WTC11 (cell line): ENCODE results near the gene PARD3B. TPM values are rescaled to one million over a fixed set of nuclear protein-coding genes. Genes with fewer than 3 reads are reported as not detected.

Source experiments
- ATAC-seq: fragments of 200-7000 bp; cut with Tn5 transposase; 2 replicates; pipeline ENCODE4 v1.10.0; 2021; ENCODE audit warnings: mild to moderate bottlenecking, moderate library complexity
- CTCF ChIA-PET: fragments of 300-600 bp; sonication (Branson Sonifier 250); formaldehyde crosslinking; loops from one replicate; lab custom pipeline; 2021; ENCODE audit warnings: antibody characterized with exemption; lab: Charles Lee
- POLR2A ChIA-PET: fragments of 350-600 bp; sonication (Branson Sonifier 250); formaldehyde crosslinking; loops from one replicate; lab custom pipeline; 2021; ENCODE audit warnings: antibody characterized with exemption; lab: Charles Lee
- DNase-seq: peaks from one replicate; pipeline ENCODE4 v3.0.0; 2021; ENCODE audit warnings: low spot score
- H3K27ac Mint-ChIP-seq: 2 replicates; pipeline ENCODE4 v1.8.0; 2021; ENCODE audit warnings: mixed read lengths
- H3K27me3 Mint-ChIP-seq: 2 replicates; pipeline ENCODE4 v1.8.0; 2021; ENCODE audit warnings: low read depth, mild to moderate bottlenecking, moderate library complexity, mixed read lengths
- H3K36me3 Mint-ChIP-seq: 2 replicates; pipeline ENCODE4 v1.8.0; 2021; ENCODE audit warnings: mixed read lengths
- H3K4me1 Mint-ChIP-seq: 2 replicates; pipeline ENCODE4 v1.8.0; 2022; ENCODE audit warnings: mixed read lengths
- H3K4me3 Mint-ChIP-seq: 2 replicates; pipeline ENCODE4 v1.8.0; 2021; ENCODE audit warnings: mild to moderate bottlenecking, moderate library complexity, mixed read lengths
- H3K9me3 Mint-ChIP-seq: 2 replicates; pipeline ENCODE4 v1.8.0; 2021; ENCODE audit warnings: mixed read lengths
- AFF4 ChIP-seq: sonication (generic); formaldehyde crosslinking; IDR thresholded peaks from 2 replicates; pipeline ENCODE4 v1.8.1; 2023; ENCODE audit warnings: mild to moderate bottlenecking, missing genetic modification reagents, borderline replicate concordance
- ATF3 ChIP-seq: sonication (generic); formaldehyde crosslinking; conservative IDR thresholded peaks from 2 replicates; pipeline ENCODE4 v1.8.1; 2022; ENCODE audit warnings: mild to moderate bottlenecking, missing genetic modification reagents
- CREB1 ChIP-seq: sonication (generic); formaldehyde crosslinking; IDR thresholded peaks from 2 replicates; pipeline ENCODE4 v1.8.0; 2023; ENCODE audit warnings: mild to moderate bottlenecking, missing genetic modification reagents
- ESRRA ChIP-seq: sonication (generic); formaldehyde crosslinking; IDR thresholded peaks from 2 replicates; pipeline ENCODE4 v1.8.1; 2022; ENCODE audit warnings: mild to moderate bottlenecking, missing genetic modification reagents, borderline replicate concordance
- IRF2 ChIP-seq: sonication (generic); formaldehyde crosslinking; IDR thresholded peaks from 2 replicates; pipeline ENCODE4 v1.8.0; 2022; ENCODE audit warnings: low read depth, missing genetic modification reagents, borderline replicate concordance
- KAT7 ChIP-seq: sonication (generic); formaldehyde crosslinking; IDR thresholded peaks from 2 replicates; pipeline ENCODE4 v1.8.1; 2023; ENCODE audit warnings: missing genetic modification reagents, mild to moderate bottlenecking, borderline replicate concordance
- MXD4 ChIP-seq: fragments of 250-450 bp; sonication (Bioruptor Pico); IDR thresholded peaks from 2 replicates; pipeline ENCODE4 v1.8.0; 2021; ENCODE audit warnings: mild to moderate bottlenecking, moderate library complexity, borderline replicate concordance
- MYBL2 ChIP-seq: sonication (generic); formaldehyde crosslinking; IDR thresholded peaks from 2 replicates; pipeline ENCODE4 v1.8.1; 2023; ENCODE audit warnings: mild to moderate bottlenecking, moderate library complexity, missing genetic modification reagents
- NR1H2 ChIP-seq: sonication (generic); formaldehyde crosslinking; IDR thresholded peaks from 2 replicates; pipeline ENCODE4 v1.9.0; 2021; ENCODE audit warnings: mild to moderate bottlenecking, moderate library complexity, missing genetic modification reagents
- NR3C1 ChIP-seq: sonication (generic); formaldehyde crosslinking; conservative IDR thresholded peaks from 2 replicates; pipeline ENCODE4 v1.8.1; 2023; ENCODE audit warnings: low read depth, mild to moderate bottlenecking, missing genetic modification reagents
- OVOL2 ChIP-seq: fragments of 250-450 bp; sonication (Bioruptor Pico); IDR thresholded peaks from 2 replicates; pipeline ENCODE4 v1.9.0; 2021; ENCODE audit warnings: mild to moderate bottlenecking, borderline replicate concordance
- SOX15 ChIP-seq: fragments of 250-450 bp; sonication (Bioruptor Pico); IDR thresholded peaks from 2 replicates; pipeline ENCODE4 v1.9.0; 2021; ENCODE audit warnings: mild to moderate bottlenecking
- SP1 ChIP-seq: sonication (generic); formaldehyde crosslinking; conservative IDR thresholded peaks from 2 replicates; pipeline ENCODE4 v1.8.1; 2022; ENCODE audit warnings: missing genetic modification reagents
- USF1 ChIP-seq: sonication (generic); formaldehyde crosslinking; IDR thresholded peaks from 2 replicates; pipeline ENCODE4 v1.8.0; 2022; ENCODE audit warnings: mild to moderate bottlenecking, missing genetic modification reagents
- ZNF121 ChIP-seq: sonication (generic); formaldehyde crosslinking; IDR thresholded peaks from 2 replicates; pipeline ENCODE4 v1.8.0; 2023; ENCODE audit warnings: missing genetic modification reagents
- ZNF138 ChIP-seq: sonication (generic); formaldehyde crosslinking; conservative IDR thresholded peaks from 2 replicates; pipeline ENCODE4 v1.8.1; 2022; ENCODE audit warnings: mild to moderate bottlenecking, moderate library complexity, missing genetic modification reagents
- ZNF219 ChIP-seq: sonication (generic); formaldehyde crosslinking; IDR thresholded peaks from 2 replicates; pipeline ENCODE4 v1.8.0; 2023; ENCODE audit warnings: missing genetic modification reagents, mild to moderate bottlenecking, borderline replicate concordance
- ZNF232 ChIP-seq: sonication (generic); formaldehyde crosslinking; IDR thresholded peaks from 2 replicates; pipeline ENCODE4 v1.8.0; 2022; ENCODE audit warnings: mild to moderate bottlenecking, missing genetic modification reagents
- ZNF263 ChIP-seq: sonication (generic); formaldehyde crosslinking; IDR thresholded peaks from 2 replicates; pipeline ENCODE4 v1.8.1; 2022; ENCODE audit warnings: low read depth, mild to moderate bottlenecking, moderate library complexity, missing genetic modification reagents
- ZNF416 ChIP-seq: fragments of 250-450 bp; sonication (Bioruptor Pico); IDR thresholded peaks from 2 replicates; pipeline ENCODE4 v1.9.0; 2021; ENCODE audit warnings: mild to moderate bottlenecking, inconsistent platforms
- ZNF423 ChIP-seq: fragments of 250-450 bp; sonication (Bioruptor Pico); IDR thresholded peaks from 2 replicates; pipeline ENCODE4 v2.1.2; 2022; ENCODE audit warnings: mild to moderate bottlenecking, moderate library complexity
- ZNF671 ChIP-seq: fragments of 250-450 bp; sonication (Bioruptor Pico); IDR thresholded peaks from 2 replicates; pipeline ENCODE4 v1.8.0; 2021; ENCODE audit warnings: mild to moderate bottlenecking
- total RNA-seq: library from RNA; stranded (reverse); gene quantifications from 3 replicates; pipeline ENCODE4 v1.2.3, GENCODE V29; 2021
- TF ChIP-seq, protein P1 (sequence below): sonication (generic); formaldehyde crosslinking; IDR thresholded peaks from 2 replicates; pipeline ENCODE4 v1.8.1; 2023; ENCODE audit warnings: mild to moderate bottlenecking, missing genetic modification reagents
- TF ChIP-seq, protein P2 (sequence below): sonication (generic); formaldehyde crosslinking; IDR thresholded peaks from 2 replicates; pipeline ENCODE4 v1.8.1; 2023; ENCODE audit warnings: mild to moderate bottlenecking, missing genetic modification reagents, moderate library complexity
- TF ChIP-seq, protein P3 (sequence below): sonication (generic); formaldehyde crosslinking; IDR thresholded peaks from 2 replicates; pipeline ENCODE4 v1.8.0; 2022; ENCODE audit warnings: mild to moderate bottlenecking, missing genetic modification reagents
- TF ChIP-seq, protein P4 (sequence below): fragments of 250-450 bp; sonication (Bioruptor Pico); IDR thresholded peaks from 2 replicates; pipeline ENCODE4 v1.8.0; 2021; ENCODE audit warnings: mild to moderate bottlenecking

PARD3B gene
- total RNA-seq, 1 experiment from 2014 or later = 5.6 TPM

GRCh38 chr2:204498291-204498690 is 47.0 kb upstream of the PARD3B start:
- H3K4me1 Mint-ChIP-seq = peaks cover 5% of the 10 kb centered on the region
- H3K4me3 Mint-ChIP-seq = no peak overlapping the region
- H3K27me3 Mint-ChIP-seq = no peaks in the 10 kb centered on the region
- DNase-seq (no peak), ATAC-seq (no peak)
- H3K27ac Mint-ChIP-seq = no peak overlapping the region
- H3K36me3 Mint-ChIP-seq = no peaks in the 10 kb centered on the region
- ChIA-PET POLR2A (no interaction called here), CTCF (no interaction called here)
- no peaks in the 10 kb centered on the region for H3K9me3 Mint-ChIP-seq
- TF ChIP-seq NR3C1 = no peak
- TF ChIP-seq SOX15 = no peak

DNA sequence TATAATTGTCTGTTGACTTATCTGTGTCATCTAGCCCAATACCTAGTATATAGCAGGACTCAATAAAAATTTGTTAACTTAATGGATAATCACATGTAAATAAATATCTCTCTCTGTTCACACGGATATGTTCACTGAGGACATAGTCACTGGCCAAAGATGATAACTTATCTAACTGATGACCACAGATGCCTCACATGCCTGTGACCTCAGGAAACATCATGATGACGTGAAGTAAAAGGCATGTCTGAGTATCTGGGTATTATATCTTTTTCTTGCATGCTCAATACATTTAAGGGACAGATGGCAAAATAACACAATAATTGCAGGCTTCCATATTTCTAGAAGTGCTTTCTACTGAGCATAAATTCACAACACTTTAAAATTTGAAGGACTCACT is 41.4 kb upstream of the PARD3B start:
- Mint-ChIP-seq H3K27ac (no peak overlapping the region), H3K27me3 (no peaks in the 10 kb centered on the region), H3K4me1 (no peaks in the 10 kb centered on the region), H3K9me3 (no peaks in the 10 kb centered on the region), H3K4me3 (no peak overlapping the region), H3K36me3 (no peaks in the 10 kb centered on the region)
- ChIA-PET CTCF (no interaction called here), POLR2A (no interaction called here)
- ATAC-seq = no peak
- TF ChIP-seq NR1H2 (CRISPR knock-in tag) (no peak), SP1 (CRISPR knock-in tag) (no peak), MXD4 (CRISPR knock-in tag) (no peak), KAT7 (CRISPR knock-in tag) (no peak), ZNF671 (no peak), ZNF263 (CRISPR knock-in tag) (no peak), USF1 (CRISPR knock-in tag) (no peak), MYBL2 (CRISPR knock-in tag) (no peak), ZNF138 (CRISPR knock-in tag) (no peak), ESRRA (CRISPR knock-in tag) (no peak)
- TF ChIP-seq, protein P1, sequence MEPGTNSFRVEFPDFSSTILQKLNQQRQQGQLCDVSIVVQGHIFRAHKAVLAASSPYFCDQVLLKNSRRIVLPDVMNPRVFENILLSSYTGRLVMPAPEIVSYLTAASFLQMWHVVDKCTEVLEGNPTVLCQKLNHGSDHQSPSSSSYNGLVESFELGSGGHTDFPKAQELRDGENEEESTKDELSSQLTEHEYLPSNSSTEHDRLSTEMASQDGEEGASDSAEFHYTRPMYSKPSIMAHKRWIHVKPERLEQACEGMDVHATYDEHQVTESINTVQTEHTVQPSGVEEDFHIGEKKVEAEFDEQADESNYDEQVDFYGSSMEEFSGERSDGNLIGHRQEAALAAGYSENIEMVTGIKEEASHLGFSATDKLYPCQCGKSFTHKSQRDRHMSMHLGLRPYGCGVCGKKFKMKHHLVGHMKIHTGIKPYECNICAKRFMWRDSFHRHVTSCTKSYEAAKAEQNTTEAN (CRISPR knock-in tag) = no peak
- TF ChIP-seq, protein P2, sequence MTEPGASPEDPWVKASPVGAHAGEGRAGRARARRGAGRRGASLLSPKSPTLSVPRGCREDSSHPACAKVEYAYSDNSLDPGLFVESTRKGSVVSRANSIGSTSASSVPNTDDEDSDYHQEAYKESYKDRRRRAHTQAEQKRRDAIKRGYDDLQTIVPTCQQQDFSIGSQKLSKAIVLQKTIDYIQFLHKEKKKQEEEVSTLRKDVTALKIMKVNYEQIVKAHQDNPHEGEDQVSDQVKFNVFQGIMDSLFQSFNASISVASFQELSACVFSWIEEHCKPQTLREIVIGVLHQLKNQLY (CRISPR knock-in tag) = no peak
- TF ChIP-seq, protein P3, sequence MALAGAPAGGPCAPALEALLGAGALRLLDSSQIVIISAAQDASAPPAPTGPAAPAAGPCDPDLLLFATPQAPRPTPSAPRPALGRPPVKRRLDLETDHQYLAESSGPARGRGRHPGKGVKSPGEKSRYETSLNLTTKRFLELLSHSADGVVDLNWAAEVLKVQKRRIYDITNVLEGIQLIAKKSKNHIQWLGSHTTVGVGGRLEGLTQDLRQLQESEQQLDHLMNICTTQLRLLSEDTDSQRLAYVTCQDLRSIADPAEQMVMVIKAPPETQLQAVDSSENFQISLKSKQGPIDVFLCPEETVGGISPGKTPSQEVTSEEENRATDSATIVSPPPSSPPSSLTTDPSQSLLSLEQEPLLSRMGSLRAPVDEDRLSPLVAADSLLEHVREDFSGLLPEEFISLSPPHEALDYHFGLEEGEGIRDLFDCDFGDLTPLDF = no peak
- TF ChIP-seq, protein P4, sequence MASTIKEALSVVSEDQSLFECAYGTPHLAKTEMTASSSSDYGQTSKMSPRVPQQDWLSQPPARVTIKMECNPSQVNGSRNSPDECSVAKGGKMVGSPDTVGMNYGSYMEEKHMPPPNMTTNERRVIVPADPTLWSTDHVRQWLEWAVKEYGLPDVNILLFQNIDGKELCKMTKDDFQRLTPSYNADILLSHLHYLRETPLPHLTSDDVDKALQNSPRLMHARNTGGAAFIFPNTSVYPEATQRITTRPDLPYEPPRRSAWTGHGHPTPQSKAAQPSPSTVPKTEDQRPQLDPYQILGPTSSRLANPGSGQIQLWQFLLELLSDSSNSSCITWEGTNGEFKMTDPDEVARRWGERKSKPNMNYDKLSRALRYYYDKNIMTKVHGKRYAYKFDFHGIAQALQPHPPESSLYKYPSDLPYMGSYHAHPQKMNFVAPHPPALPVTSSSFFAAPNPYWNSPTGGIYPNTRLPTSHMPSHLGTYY (CRISPR knock-in tag) = no peak
- DNase-seq = no peak

- Mint-ChIP-seq H3K27me3 (no peaks in the 10 kb centered on the region), H3K9me3 (no peaks in the 10 kb centered on the region), H3K4me3 (no peak overlapping the region), H3K27ac (no peak overlapping the region), H3K36me3 (no peaks in the 10 kb centered on the region), H3K4me1 (no peaks in the 10 kb centered on the region)
- DNase-seq (no peak), ATAC-seq (no peak)
- no peak for TF ChIP-seq ZNF423
- no peak for TF ChIP-seq IRF2 (CRISPR knock-in tag)
- TF ChIP-seq ZNF232 (CRISPR knock-in tag) = no peak
- TF ChIP-seq ATF3 (CRISPR knock-in tag) = no peak
- TF ChIP-seq ZNF416 (CRISPR knock-in tag) = no peak
- no peak for TF ChIP-seq ZNF121 (CRISPR knock-in tag)
- TF ChIP-seq ZNF138 (CRISPR knock-in tag) = no peak
- TF ChIP-seq ESRRA (CRISPR knock-in tag) = no peak
- TF ChIP-seq OVOL2 (CRISPR knock-in tag) = no peak
- no peak for TF ChIP-seq CREB1 (CRISPR knock-in tag)
- no peak for TF ChIP-seq AFF4 (CRISPR knock-in tag)
- TF ChIP-seq SOX15 = no peak
- TF ChIP-seq ZNF219 (CRISPR knock-in tag) = no peak
- ChIA-PET POLR2A (no interaction called here), CTCF (no interaction called here)
These were observed 40.7 kb upstream of the PARD3B start for GRCh38 chr2:204504594-204504993.
